Stimulated activated CD4-positive, alpha-beta T cell treated with anti-CD3 and anti-CD28 coated beads, TNF-alpha, amount 100 ng/mL, for 48 hours (primary cell): ENCODE data around the gene POTEH.
"Not testable (repeated sequence)": the region's sequence is repeated elsewhere in the genome, so short reads cannot be mapped to it uniquely, and the experiment has no call there.

ENCODE experiments used
- DNase-seq, 3 donors: peaks; one replicate each; pipeline ENCODE4 v3.0.0-alpha.2; 2020; ENCODE audit warnings: low read depth in 3 of 3

Gene POTEH

DNA sequence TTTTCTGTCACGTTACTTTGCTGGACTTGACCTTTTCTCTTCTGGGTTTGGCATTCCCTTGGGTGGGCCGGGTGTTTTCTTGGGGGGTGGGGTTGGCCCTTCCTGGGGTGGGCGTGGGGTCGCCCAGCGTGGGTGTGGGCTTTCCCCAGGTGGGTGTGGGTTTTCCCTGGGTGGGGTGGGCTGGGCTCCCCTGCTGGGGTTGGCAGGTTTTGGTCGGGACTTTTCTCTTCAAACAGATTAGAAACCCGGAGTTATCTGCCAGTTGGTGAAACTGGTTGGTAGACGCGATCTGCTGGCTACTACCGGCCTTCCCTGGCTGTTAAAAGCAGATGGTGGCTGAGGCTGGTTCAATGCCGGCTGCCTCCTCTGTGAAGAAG, at the start of gene POTEH:
Gene POTEH (plus strand): TSS at position 278 of the 377 bp plus-strand sequence. CDS start 52 bp downstream, at position 330.
- DNase-seq: not testable (repeated sequence)

DNA sequence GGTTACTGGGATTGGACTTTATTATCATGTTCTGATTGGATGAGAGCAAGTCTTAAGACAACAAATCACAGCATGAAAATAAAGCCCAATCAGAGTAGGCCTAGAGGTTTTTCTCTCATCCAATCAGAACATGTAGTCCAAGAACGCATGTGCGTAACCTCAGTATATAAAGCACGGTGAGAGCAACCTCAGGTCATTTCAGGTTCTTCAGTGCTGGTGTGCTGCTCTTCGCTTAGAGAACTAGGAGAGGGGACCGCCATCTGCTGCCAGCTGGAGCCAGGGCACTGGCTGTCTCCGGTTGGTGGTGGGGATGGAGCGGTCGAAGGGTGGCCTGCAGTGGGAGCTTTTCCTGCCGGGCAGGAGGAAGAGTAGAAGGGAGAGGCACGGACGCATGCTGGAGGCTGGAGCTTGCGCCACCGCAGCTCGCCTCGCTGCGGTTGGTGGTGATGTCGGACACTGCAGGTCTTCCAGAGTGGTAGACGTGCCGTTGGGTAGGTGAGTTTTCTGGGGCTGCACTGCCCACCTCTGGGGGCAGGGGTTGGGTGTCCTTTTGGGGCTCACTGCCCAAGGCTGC, 47.5 kb upstream of the POTEH start:
- not testable (repeated sequence) for DNase-seq

DNA sequence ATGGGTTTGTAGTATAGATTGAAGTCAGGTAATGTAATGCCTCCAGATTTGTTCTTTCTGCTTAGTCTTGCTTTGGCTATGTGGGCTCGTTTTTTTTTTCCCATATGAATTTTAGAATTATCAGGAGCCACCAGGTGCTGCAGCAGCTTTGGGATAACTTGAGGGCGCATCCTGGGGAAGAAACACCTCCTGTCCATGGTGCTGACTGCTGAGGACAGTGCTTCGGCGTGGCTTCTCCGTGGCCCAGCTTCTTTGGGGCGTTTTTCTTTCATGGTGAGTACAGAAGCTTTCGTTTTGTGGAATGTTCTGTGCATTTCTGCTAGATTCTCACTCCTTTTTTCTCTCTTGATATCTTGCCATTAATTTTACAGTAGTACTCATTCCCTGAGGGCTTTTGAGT, 37.9 kb upstream of the POTEH start:
- not testable (repeated sequence) for DNase-seq

DNA sequence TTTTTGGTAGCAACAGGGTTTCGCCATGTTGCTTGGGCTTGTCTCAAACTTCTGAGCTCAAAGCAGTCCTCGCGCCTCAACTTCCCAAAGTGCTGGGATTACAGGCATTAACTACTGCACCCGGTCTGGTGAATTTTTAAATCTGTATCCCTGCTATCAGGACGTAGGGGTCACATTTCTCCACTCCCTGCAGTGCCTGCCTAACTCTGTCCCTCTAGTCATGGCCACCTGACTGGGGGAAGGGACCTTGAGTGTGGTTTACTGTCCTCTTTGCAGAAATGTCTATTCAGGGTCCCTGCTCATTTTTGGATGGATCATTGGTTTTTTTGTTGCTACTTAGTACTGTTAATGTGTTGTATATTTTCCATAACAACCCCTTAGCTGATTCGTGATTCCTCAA, 37.1 kb upstream of the POTEH start:
- DNase-seq: not testable (repeated sequence)

- not testable (repeated sequence) for DNase-seq
These were observed 36.6 kb upstream of the POTEH start for GRCh38 chr22:15653241-15653640.

DNA sequence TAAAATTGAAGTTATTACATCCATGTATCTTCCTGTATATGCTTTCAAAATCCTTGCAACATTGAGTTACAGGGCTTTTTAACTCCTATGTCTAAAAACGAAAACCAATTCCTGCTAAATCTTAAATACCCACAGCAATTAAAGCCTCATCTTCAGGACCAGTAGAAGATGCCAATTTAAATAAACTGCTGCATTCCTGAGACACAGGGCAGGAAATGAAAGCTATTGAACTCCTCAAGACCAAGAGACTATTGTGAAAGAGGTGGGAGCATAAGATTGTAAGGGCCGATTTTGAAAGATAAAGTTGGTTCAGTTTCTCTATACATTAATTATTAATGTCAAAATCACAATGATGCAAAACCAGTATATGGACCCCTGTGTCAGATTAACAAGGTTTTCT, 28.7 kb upstream of the POTEH start:
- DNase-seq: not testable (repeated sequence)

DNA sequence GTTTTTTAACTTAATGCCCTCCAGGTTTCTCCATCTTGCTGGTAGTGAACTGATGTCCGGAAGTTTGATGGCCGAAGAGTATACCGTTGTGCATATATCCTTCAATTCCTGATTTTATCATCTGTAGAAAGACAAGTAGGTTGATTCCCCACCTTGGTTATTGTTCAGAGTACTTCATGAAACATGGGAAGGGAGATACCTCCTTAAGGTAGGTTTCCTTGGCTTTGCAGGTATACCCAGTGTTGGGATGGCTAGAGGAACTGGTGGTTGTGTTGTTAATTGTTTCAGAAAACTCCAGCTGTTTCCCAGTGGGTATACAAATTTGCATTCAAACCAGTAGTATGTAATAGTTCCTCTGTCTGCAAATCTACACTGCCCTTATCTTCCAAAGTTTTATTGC, 25.1 kb upstream of the POTEH start:
- DNase-seq: not testable (repeated sequence)

DNA sequence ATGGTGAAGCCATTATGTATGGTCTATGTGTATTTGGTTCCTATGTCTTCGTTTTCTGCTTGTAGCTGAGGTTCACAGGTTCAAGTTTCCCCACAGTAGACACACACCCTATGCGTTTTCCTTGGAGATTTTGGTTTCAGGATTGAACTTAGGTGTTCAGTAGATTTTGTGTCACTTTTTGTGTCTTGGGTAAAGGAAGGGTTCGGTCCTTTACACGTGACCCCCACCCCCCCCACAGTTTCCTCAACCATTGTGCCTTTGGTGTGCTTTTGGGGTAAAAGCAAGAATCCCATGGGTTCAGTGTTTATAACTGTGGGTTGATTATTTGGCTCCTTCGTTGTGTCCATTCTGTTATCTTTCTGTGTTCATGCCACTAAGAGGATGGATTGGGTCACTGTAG, 24.3 kb upstream of the POTEH start:
- not testable (repeated sequence) for DNase-seq

DNA sequence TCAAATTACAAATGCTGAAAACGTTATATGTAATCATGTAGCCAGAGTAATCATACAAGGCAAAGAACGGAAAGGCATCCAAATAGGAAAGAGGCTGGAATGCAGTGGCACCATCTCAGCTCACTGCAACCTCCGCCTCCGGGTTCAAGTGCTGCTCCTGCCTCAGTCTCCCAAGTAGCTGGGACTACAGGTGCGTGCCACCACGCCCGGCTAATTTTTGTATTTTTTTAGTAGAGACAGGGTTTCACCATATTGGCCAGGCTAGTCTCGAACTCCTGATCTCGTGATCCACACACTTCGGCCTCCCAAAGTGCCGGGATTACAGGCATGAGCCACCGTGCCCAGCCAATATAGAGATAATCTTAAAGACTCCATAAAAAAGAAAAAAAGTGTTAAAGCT, 20.4 kb upstream of the POTEH start:
- DNase-seq: not testable (repeated sequence)

DNA sequence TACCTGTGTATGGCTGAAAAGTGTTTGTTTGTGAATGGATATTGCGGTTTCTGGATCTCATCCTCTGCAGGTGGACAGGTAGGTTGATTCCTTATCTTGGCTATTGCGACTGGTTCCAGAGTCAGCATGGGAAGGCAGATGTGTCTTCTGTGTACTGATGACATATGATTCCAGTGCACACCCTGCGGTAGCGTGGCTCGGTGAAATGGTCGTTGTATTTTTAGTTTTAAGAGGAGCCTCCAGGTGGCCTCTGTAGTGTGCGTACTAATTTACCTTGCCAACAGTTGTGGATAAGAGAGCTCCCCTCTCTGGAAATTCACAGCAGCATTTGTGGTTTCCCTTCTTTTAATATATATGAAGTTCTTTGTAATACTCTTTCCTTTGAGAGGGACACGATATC, 10.1 kb upstream of the POTEH start:
- DNase-seq: not testable (repeated sequence)

GRCh38 chr22:15684115-15684514, 5.7 kb upstream of the POTEH start:
- DNase-seq: not testable (repeated sequence)

GRCh38 chr22:15684695-15685094, 5.1 kb upstream of the POTEH start:
- DNase-seq: not testable (repeated sequence)

GRCh38 chr22:15685641-15686040, 4.2 kb upstream of the POTEH start:
- DNase-seq: not testable (repeated sequence)

DNA sequence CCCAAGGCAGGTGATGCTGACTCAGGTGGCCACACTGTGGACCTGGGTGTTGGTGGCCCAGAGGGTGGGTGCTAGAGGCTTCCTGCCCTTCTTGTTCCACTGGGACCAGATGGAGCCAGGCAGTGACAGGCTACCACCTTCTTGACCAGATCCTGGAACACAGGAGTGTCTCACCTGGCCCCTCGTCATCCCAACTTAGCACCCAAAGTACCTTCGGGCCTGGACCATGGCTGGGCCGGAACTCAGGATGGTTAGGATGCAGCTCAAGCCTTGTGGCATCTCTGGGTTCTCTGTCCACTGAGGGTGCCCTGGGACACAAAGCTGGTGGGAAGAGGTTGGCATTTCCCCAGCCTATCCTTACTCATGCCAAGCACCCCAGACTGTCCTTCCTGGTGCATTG, 2.7 kb upstream of the POTEH start:
- not testable (repeated sequence) for DNase-seq

DNA sequence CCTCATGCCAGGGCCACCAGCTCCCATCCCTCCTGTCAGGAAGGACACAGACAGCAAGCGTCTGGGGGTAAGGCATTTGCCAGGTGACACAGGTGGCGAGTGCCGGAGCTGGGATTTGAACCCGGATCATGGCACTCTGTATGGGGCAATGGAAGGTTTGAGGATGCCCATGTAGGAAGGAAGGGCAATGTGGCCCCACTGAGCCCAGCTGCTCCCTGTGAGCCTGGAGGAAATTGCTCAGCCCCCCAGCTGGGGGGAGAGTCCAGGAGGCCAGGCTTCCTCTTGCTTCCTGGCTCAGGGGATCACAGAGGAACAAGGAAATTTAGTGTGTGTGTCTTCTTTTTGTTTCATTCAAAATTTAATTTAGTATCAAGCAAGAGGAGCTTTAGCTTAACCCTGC, 2.1 kb upstream of the POTEH start:
- DNase-seq: not testable (repeated sequence)

DNA sequence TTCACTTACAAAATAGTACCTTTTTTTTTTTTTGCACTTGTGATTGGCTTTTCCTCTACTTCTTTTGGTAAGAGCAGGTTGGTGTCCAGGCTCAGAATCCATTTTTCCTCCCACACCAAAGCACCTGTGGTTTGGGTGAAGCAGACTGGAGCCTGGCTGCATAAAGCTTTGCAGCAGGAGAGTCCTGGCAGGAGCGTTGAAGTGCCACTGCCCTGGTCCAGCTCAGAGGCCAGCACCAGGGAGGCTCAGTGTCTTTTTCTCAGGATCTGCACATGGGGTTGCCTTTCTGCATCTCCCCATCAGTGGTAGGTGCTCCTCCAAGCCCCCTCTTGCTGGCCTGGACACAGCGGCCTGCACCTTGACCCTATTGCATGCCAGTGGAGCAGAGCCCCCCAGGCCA, 1.7 kb upstream of the POTEH start:
- DNase-seq: not testable (repeated sequence)

DNA sequence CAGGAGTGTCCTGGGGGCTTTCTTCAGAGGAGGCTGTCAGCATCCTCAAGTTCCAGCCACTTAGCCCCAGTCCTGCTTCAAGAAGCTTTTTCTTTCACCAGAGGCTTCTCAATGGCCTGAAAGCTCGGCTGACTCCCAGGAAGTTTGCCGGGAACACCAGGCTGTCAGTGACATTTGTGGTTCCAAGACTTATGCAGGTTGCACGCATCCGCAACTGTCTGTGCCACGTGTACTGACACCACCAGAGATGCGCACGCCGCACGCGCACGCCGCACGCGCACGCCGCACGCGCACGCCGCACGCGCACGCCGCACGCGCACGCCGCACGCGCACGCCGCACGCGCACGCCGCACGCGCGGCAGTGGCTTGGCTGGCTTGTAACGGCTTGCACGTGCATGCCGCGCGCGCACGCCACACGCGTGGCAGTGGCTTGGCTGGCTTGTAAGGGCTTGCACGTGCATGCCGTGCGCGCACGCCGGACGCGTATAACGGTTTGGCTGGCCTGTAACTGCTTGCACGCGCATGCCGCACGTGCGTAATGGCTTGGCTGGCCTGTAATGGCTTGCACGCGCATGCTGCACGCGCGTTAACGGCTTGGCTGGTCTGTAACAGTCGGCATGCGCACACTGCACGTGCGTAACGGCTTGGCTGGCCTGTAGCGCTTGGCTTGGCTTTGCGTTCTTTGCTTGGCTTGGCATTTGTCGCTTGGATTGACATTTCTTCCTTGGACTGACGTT, 646 bp upstream of the POTEH start:
- not testable (repeated sequence) for DNase-seq

DNA sequence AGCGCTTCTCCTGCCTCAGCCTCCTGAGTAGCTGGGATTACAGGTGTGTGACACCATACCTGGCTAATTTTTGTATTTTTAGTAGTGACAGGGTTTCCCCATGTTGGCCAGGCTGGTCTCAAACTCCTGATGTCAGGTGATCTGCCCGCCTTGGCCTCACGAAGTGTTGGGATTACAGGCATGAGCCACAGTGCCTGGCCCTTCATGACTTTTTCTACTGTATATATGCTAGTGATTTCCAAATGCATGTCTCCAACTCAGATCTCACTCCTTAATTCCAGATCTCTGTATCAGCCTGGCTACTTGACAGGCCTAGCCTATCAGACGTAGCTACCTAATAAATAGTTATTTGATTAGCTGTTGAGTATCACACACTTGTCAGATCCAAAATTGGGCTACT, 23.8 kb downstream of the POTEH start:
- not testable (repeated sequence) for DNase-seq

- not testable (repeated sequence) for DNase-seq
These were observed 24.3 kb downstream of the POTEH start for GRCh38 chr22:15714125-15714524.

DNA sequence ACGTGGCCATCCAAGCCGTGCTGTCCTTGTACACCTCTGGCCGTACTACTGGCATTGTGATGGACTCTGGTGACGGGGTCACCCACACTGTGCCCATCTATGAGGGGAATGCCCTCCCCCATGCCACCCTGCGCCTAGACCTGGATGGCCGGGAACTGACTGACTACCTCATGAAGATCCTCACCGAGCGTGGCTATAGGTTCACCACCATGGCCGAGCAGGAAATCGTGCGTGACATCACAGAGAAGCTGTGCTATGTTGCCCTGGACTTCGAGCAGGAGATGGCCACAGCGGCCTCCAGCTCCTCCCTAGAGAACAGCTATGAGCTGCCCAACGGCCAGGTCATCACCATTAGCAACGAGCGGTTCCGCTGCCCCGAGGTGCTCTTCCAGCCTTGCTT, 32.1 kb downstream of the POTEH start:
- DNase-seq: not testable (repeated sequence)

DNA sequence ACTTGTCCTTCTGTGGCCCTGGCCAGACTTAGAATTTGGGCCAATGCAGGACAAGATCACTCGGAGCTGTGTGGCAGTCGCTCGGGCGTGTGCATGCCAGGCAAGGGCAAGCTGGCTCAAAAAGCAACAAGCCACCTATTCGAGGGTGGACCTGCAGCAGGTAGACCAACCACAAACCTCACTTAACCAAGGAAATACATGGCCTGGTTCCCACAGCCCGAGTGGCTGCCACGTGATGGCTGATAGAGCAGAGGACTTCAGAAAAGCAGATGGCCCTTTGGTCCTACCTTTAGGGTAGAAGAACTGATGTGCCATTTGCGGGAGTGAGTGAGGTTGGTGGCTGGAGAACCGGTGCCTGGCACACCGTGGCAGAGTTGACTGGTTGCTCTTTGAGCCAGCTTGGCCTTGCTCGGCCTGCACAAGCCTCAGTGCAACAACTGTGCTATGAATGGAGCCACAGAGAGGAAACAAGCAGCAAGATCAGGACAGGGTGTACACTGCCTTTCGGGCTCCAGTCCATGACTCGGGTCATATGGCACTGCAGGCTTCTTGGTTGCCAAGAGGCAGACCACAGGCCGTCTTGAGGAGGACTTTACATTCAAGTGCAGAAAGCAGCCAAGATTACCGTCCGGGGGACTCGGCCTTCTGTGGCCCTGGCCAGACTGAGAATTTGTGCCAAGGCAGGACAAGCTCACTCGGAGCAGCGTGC, 39.5 kb downstream of the POTEH start:
- not testable (repeated sequence) for DNase-seq

GRCh38 chr22:15731023-15731422, 41.2 kb downstream of the POTEH start:
- not testable (repeated sequence) for DNase-seq

DNA sequence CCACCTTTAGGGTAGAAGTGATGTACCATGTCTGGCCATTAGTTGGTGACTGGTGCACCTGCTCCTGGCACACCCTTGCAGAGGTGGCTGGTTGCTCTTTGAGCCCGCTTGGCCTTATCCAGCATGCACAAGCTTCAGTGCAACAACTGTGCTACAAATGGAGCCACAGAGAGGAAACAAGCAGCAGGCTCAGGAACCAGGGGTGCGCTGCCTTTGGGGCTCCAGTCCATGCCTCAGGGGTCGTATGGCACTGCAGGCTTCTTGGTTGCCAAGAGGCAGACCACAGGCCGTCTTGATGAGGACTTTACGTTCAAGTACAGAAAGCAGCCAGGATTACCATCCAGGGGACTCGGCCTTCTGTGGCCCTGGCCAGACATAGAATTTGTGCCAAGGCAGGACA, 44.6 kb downstream of the POTEH start:
- DNase-seq: not testable (repeated sequence)
